HFF-Myc (cell line): ENCODE results near the gene TOR3A.

ENCODE experiments used
- DNase-seq: peaks from one replicate; pipeline ENCODE4 v3.0.0-alpha.2; 2011; ENCODE audit warnings: low read depth; ENCODE audit errors: extremely low read depth
- H3K4me3 ChIP-seq: replicated peaks from 2 replicates; pipeline ENCODE4 v1.5.1; 2011; ENCODE audit warnings: low read depth, mild to moderate bottlenecking, control low read depth, low read length
- TF ChIP-seq, protein P1 (sequence below): IDR thresholded peaks from 2 replicates; pipeline ENCODE4 v1.5.1; 2012; ENCODE audit warnings: mild to moderate bottlenecking, low read depth, low read length, control low read depth; ENCODE audit errors: missing control alignments

TOR3A gene

DNA sequence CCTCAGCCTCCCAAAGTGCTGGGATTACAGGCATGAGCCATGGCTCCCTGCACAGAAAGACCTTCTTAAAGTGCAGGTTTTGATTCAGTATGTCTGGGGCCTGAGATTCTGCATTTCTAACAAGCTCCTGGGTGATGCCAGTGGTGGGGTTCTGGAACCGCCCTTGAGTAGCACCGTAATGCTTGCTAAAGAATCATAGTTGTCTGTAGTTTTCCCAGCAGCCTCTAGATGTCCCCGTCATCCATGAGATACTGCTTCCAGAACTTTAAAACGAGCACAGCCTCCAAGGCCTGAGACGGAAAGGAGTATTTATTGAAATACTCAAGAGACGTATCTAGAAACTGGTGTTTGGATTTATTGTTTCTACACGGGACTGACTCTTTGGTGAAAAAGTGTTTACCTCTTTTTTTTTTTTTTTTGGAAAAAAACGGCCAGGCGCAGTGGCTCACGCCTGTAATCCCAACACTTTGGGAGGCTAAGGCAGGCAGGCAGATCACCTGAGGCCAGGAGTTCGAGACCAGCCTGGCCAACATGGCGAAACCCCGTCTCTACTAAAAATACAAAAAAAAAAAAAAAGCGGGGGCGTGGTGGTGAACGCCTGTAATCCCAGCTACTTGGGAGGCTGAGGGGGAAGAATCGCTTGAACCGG lies 2.6 kb upstream of the TOR3A start:
- TF ChIP-seq, protein P1, sequence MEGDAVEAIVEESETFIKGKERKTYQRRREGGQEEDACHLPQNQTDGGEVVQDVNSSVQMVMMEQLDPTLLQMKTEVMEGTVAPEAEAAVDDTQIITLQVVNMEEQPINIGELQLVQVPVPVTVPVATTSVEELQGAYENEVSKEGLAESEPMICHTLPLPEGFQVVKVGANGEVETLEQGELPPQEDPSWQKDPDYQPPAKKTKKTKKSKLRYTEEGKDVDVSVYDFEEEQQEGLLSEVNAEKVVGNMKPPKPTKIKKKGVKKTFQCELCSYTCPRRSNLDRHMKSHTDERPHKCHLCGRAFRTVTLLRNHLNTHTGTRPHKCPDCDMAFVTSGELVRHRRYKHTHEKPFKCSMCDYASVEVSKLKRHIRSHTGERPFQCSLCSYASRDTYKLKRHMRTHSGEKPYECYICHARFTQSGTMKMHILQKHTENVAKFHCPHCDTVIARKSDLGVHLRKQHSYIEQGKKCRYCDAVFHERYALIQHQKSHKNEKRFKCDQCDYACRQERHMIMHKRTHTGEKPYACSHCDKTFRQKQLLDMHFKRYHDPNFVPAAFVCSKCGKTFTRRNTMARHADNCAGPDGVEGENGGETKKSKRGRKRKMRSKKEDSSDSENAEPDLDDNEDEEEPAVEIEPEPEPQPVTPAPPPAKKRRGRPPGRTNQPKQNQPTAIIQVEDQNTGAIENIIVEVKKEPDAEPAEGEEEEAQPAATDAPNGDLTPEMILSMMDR, result peak; percentile 69
- no peak overlapping the region for H3K4me3 ChIP-seq
- peak; percentile 40 for DNase-seq

DNA sequence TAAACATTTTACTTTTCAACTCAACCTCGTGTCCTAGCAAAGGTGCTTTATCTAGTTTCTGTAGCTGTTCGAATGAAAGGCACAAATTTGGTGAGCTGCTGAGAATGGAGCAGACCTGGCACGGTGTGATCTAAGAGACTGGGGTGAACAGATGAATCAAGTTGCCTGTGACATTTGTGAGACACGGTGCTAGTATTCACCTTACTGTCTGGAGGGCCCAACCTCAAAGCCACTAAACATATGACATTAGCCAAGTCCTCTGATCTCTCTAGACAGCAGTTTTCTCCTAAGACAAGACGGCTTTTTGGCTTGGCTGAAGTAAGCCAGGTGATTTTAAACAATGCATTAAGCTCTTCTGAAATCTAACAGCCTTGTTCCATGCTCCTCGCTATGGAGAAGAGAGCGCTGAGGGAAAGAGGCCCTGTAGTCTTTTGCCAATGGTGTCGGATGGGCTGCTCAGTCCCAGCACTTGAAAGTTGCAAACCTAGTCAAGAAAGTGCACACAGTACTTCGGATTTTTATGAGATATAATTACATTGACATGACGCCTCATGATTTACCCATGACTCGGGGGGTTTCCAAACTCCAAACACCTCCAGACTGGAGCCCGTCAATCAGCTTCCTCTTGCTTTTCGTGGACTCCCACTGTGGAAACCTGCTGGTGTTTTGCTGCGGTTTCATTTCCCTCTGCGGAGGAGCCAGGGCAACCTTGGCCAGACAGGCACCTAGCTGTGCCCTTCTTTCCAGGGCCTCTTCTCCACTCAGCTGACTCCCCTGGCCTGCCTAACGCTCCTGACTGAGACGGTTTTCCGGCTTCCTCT lies 794 bp upstream of the TOR3A start:
- no peak for DNase-seq

DNA sequence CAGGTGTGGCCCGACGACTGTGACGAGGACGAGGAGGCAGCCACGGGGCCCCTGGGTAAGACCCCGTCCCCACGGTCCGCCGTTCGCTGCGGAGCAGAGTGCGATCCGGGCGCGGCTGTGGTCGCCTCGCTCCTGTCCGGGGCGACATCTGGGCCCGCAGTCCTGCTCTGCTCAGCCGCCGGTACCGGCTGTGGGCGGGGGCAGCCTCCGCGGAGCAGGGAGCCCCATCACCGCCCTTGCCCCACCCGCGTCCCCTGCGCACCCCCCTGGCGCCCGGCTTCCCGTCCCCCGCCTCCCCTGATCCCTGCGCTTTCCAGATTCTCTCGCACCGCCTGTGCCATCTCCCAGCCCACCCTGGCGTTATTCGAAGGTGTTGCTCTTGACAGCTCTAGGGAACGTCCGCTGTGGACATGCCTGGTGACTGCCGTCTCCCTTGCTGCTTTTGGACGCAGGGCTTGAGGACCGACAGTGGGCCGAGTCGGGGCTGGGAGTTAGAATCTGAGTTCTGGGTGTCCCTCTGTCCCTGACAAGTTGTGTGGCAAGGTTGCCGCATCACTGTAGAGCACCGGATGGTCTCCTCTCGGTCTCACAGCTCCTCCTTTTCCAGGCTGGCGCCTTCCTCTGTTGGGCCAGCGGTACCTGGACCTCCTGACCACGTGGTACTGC lies 596 bp downstream of the TOR3A start:
- TF ChIP-seq, protein P1, result no peak
- DNase-seq, result no peak
- peak overlapping the region; percentile 89 for H3K4me3 ChIP-seq

More for the DNA sequence above, 794 bp upstream of the TOR3A start:
- TF ChIP-seq, protein P1, result no peak
- H3K4me3 ChIP-seq, result peak overlapping the region; percentile 89

DNA sequence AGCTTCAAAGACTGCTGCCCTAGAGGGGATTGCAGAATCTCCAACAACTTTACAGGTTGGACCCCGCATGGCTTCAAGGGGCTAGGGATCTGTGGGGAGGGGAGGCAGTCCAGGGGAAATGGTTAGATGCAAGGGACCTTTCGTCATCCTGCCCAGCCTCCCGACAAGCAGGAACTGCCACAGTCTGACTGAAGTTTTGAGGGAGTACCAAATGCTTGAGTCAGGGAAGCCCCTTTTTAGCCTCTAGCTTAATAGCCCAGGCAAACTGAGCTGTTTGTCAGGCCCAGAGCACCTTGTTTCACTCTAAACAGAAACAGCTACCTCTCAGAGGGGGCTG lies 1.1 kb downstream of the TOR3A start:
- TF ChIP-seq, protein P1, result no peak
- peak overlapping the region; percentile 89 for H3K4me3 ChIP-seq
- DNase-seq, result no peak

DNA sequence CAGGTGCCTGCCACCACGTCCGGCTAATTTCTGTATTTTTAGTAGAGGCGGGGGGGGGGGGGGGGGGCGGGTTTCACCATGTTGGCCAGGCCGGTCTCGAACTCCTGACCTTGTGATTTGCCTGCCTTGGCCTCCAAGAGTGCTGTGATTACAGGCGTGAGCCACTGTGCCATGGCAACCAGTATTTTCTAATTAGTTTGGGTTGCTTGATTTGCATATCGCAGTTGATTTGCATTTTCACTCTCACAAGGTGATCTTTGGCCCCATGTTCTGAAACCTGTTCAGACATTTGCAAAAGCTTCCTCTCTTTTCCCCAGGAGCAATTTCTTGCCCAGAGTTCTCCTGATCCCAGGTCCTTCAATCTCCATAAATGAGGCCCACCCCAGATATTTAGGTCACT lies 1.7 kb downstream of the TOR3A start:
- TF ChIP-seq, protein P1, result no peak
- peak overlapping the region; percentile 89 for H3K4me3 ChIP-seq
- DNase-seq, result no peak

DNA sequence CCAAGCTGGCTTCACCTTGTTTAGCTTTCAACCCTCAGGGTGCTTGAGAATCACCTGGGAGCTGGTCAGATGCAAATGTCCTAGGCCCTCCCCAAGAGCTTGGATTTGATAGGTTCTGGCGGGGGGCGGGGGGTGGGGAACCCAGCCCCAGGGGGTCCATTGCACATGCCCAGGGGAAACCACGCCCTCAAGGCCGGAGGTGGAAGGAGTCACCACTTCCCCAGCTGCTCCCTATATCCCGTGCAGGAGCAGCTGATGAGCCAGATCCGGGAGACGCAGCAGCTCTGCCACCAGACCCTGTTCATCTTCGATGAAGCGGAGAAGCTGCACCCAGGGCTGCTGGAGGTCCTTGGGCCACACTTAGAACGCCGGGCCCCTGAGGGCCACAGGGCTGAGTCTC lies 5.8 kb downstream of the TOR3A start:
- DNase-seq, result no peak
- TF ChIP-seq, protein P1, result no peak
- H3K4me3 ChIP-seq, result no peak overlapping the region
